Liver (tissue), 3 donors: ENCODE results near the gene RADX.

ENCODE experiments used
- CTCF ChIP-seq: fragments of 150-350 bp; IDR thresholded peaks from 2 replicates; pipeline ENCODE4 v1.5.1; 2017; ENCODE audit warnings: improper control_type of control experiment, low read depth, low read length; ENCODE audit not compliant: missing input control
- EGR1 ChIP-seq, 2 donors: IDR thresholded peaks; 2 replicates each; pipeline ENCODE4 v1.6.1; 2016 to 2018; ENCODE audit warnings: antibody characterized with exemption in 2 of 2, low read depth in 2 of 2
- FOXA1 ChIP-seq: IDR thresholded peaks from 2 replicates; pipeline ENCODE4 v1.6.1; 2016; ENCODE audit warnings: antibody characterized with exemption
- GABPA ChIP-seq, 2 donors: IDR thresholded peaks in 1 of 2; conservative IDR thresholded peaks in 1 of 2; 2 replicates each; pipeline ENCODE4 v1.6.1; 2016; ENCODE audit warnings: antibody characterized with exemption in 2 of 2, mild to moderate bottlenecking in 1 of 2, moderate library complexity in 1 of 2
- JUND ChIP-seq, 2 donors: IDR thresholded peaks; 2 replicates each; pipeline ENCODE4 v1.6.1; 2016; ENCODE audit warnings: antibody characterized with exemption in 2 of 2
- MAX ChIP-seq: IDR thresholded peaks from 2 replicates; pipeline ENCODE4 v1.6.1; 2016; ENCODE audit warnings: antibody characterized with exemption
- NR2F2 ChIP-seq: IDR thresholded peaks from 2 replicates; pipeline ENCODE4 v1.6.1; 2016; ENCODE audit warnings: antibody characterized with exemption
- RAD21 ChIP-seq, 2 donors: IDR thresholded peaks; 2 replicates each; pipeline ENCODE4 v1.6.1; 2016; ENCODE audit warnings: antibody characterized with exemption in 2 of 2, mild to moderate bottlenecking in 2 of 2
- REST ChIP-seq: IDR thresholded peaks from 2 replicates; pipeline ENCODE4 v1.6.1; 2016; ENCODE audit warnings: antibody characterized with exemption, mild to moderate bottlenecking
- RXRA ChIP-seq, 2 donors: IDR thresholded peaks; 2 replicates each; pipeline ENCODE4 v1.6.1; 2017 to 2018; ENCODE audit warnings: antibody characterized with exemption in 2 of 2, mild to moderate bottlenecking in 1 of 2
- SP1 ChIP-seq: IDR thresholded peaks from 2 replicates; pipeline ENCODE4 v1.6.1; 2018; ENCODE audit warnings: antibody characterized with exemption, mild to moderate bottlenecking
- TAF1 ChIP-seq: conservative IDR thresholded peaks from 2 replicates; pipeline ENCODE4 v1.6.1; 2016; ENCODE audit warnings: antibody characterized with exemption, mild to moderate bottlenecking
- donor health status: healthy.
- donor health status: healthy.

GRCh38 chrX:106670631-106671030, 58.9 kb downstream of the RADX start:
- TF ChIP-seq JUND (IDR thresholded peaks at IDR 0.05): no peak
- TF ChIP-seq CTCF: no peak
- TF ChIP-seq MAX: no peak
- TF ChIP-seq TAF1: no peak
- no peak for TF ChIP-seq RXRA (IDR thresholded peaks at IDR 0.05)
- TF ChIP-seq SP1: no peak
- no peak for TF ChIP-seq REST
- no peak for TF ChIP-seq GABPA (IDR thresholded peaks at IDR 0.05 in 1 of 2, conservative IDR thresholded peaks at IDR 0.05 in 1 of 2)
- TF ChIP-seq NR2F2: no peak
- no peak for TF ChIP-seq FOXA1
- no peak for TF ChIP-seq EGR1 (IDR thresholded peaks at IDR 0.05; ENCODE audit: low read depth in 2 of 2)
- no peak for TF ChIP-seq RAD21 (IDR thresholded peaks at IDR 0.05)
